A673 (cell line): Measurements from ENCODE around the gene TTC12. TPM values are rescaled to one million over a fixed set of nuclear protein-coding genes. Genes with fewer than 3 reads are reported as not detected.
A peak's percentile ranks its signal among the peaks of the same experiment; 100 is the strongest.
"Not testable (repeated sequence)": the region's sequence is repeated elsewhere in the genome, so short reads cannot be mapped to it uniquely, and the experiment has no call there.

Experiments
- BruUV-seq: library from RNA; stranded (reverse); fragments of 400-500 nt; replicated peaks from 2 replicates; lab custom pipeline; 2021; lab: Mats Ljungman, UMichigan
- CTCF ChIA-PET: fragments of 300-600 bp; sonication (Branson Sonifier 250); formaldehyde crosslinking; loops from one replicate; lab custom pipeline; 2022; ENCODE audit warnings: antibody characterized with exemption; lab: Charles Lee
- POLR2A ChIA-PET: fragments of 300-600 bp; sonication (Branson Sonifier 250); formaldehyde crosslinking; loops from one replicate; lab custom pipeline; 2022; ENCODE audit warnings: antibody characterized with exemption; ENCODE audit not compliant: low non-redundant PET; lab: Charles Lee
- DNase-seq: peaks from one replicate; pipeline ENCODE4 v3.0.0-alpha.2; 2015; ENCODE audit warnings: low spot score
- H3K27ac ChIP-seq: fragments of 200-600 bp; sonication (generic); 2 replicates; pipeline ENCODE4 v1.5.1; 2016; ENCODE audit warnings: mixed run types, low read depth, mild to moderate bottlenecking, mixed read lengths, antibody characterized with exemption, low read length; ENCODE audit not compliant: poor library complexity, severe bottlenecking
- H3K27me3 ChIP-seq: fragments of 200-600 bp; sonication (generic); replicated peaks from 2 replicates; pipeline ENCODE4 v1.6.1; 2017; ENCODE audit warnings: mixed run types, low read depth, mild to moderate bottlenecking, mixed read lengths, antibody characterized with exemption, low read length; ENCODE audit not compliant: insufficient read depth, poor library complexity
- H3K36me3 ChIP-seq: fragments of 200-600 bp; sonication (generic); 2 replicates; pipeline ENCODE4 v1.6.1; 2016; ENCODE audit warnings: mixed run types, mild to moderate bottlenecking, mixed read lengths, antibody characterized with exemption, low read length; ENCODE audit not compliant: insufficient read depth, poor library complexity, severe bottlenecking
- H3K4me1 ChIP-seq: fragments of 200-600 bp; sonication (generic); 2 replicates; pipeline ENCODE4 v1.6.1; 2017; ENCODE audit warnings: mixed run types, mild to moderate bottlenecking, mixed read lengths, antibody characterized with exemption, low read length; ENCODE audit not compliant: insufficient read depth, poor library complexity, severe bottlenecking
- H3K4me3 ChIP-seq: fragments of 200-600 bp; sonication (generic); 2 replicates; pipeline ENCODE4 v1.5.1; 2016; ENCODE audit warnings: low read depth, mixed run types, mild to moderate bottlenecking, mixed read lengths, low read length; ENCODE audit not compliant: poor library complexity, severe bottlenecking
- H3K9me3 ChIP-seq: fragments of 200-600 bp; sonication (generic); 2 replicates; pipeline ENCODE4 v1.6.1; 2016; ENCODE audit warnings: mixed run types, low read depth, mild to moderate bottlenecking, mixed read lengths, antibody characterized with exemption, low read length; ENCODE audit not compliant: poor library complexity, severe bottlenecking
- EZH2 ChIP-seq: fragments of 200-600 bp; sonication (generic); IDR thresholded peaks from 2 replicates; pipeline ENCODE4 v1.6.1; 2017; ENCODE audit warnings: borderline replicate concordance, low read depth, mild to moderate bottlenecking, mixed read lengths, antibody characterized with exemption, low read length; ENCODE audit not compliant: poor library complexity, severe bottlenecking
- intact Hi-C: fragments of 100-400 bp; cut with micrococcal nuclease; formaldehyde crosslinking; loops from one replicate; pipeline ENCODE4 v1.10.0; 2022; ENCODE audit not compliant: unreplicated experiment
- total RNA-seq: library from RNA; stranded (reverse); gene quantifications from 2 replicates; pipeline ENCODE4 v1.2.3, GENCODE V29; 2021
- TF ChIP-seq, protein P1 (sequence below): fragments of 300-800, 200-600 bp; sonication (generic); conservative IDR thresholded peaks from 2 replicates; pipeline ENCODE4 v1.5.1; 2017; ENCODE audit warnings: low read depth, mild to moderate bottlenecking, antibody characterized with exemption, low read length, moderate library complexity, mixed read lengths

The TTC12 gene
- total RNA-seq, 1 experiment from 2014 or later: not detected

DNA sequence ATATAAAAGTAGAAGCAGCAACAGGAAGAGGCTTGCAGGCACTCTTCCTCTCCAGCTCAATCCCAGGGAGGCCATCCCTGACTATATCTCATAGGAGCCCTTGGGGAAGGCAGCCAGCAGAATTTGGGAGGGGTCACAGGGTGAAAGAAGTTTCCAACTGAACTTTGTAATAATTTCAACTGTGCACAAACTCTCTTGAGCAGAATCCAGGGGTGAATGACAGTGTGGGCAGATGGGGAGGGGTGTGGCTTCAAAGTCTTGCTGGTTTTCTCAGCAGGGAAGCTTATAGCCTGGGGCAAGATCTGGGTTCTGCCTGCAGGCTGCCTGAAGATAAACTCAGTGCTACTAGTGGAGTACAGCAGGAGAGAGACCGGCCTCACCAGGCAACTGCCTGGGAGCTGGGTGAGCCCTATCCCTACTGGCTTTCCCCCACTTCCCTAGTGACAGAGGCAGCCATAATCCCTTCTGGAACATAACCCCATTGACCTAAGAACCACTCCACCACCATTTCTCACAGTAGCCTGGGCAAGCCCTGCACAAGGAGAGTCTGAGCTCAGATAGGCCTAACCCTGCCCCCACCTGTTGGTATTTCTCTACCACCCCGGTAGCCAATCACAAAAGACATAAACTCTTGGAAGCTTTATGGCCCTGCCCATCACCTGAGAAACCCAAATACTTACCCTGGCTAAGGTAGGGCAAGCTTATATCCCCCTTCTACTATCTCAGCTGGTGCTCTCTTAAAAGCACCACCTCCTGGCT, 17.8 kb upstream of the TTC12 start:
- no TSS peak for BruUV-seq
- ChIA-PET POLR2A (no interaction called here), CTCF (no interaction called here)
- no peaks in the 10 kb centered on the region for H3K9me3 ChIP-seq
- H3K27ac ChIP-seq: no peak overlapping the region
- no peak for TF ChIP-seq EZH2
- TF ChIP-seq, protein P1, sequence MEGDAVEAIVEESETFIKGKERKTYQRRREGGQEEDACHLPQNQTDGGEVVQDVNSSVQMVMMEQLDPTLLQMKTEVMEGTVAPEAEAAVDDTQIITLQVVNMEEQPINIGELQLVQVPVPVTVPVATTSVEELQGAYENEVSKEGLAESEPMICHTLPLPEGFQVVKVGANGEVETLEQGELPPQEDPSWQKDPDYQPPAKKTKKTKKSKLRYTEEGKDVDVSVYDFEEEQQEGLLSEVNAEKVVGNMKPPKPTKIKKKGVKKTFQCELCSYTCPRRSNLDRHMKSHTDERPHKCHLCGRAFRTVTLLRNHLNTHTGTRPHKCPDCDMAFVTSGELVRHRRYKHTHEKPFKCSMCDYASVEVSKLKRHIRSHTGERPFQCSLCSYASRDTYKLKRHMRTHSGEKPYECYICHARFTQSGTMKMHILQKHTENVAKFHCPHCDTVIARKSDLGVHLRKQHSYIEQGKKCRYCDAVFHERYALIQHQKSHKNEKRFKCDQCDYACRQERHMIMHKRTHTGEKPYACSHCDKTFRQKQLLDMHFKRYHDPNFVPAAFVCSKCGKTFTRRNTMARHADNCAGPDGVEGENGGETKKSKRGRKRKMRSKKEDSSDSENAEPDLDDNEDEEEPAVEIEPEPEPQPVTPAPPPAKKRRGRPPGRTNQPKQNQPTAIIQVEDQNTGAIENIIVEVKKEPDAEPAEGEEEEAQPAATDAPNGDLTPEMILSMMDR: no peak
- H3K4me3 ChIP-seq: no peak overlapping the region
- no peaks in the 10 kb centered on the region for H3K36me3 ChIP-seq
- intact Hi-C loops: no loop called here
- peak; percentile 83 for DNase-seq
- peaks cover 14% of the 10 kb centered on the region for H3K4me1 ChIP-seq
- H3K27me3 ChIP-seq: peaks cover 8% of the 10 kb centered on the region

- H3K4me3 ChIP-seq, H3K27me3 ChIP-seq, POLR2A ChIA-PET, H3K36me3 ChIP-seq, intact Hi-C loops, H3K27ac ChIP-seq, H3K9me3 ChIP-seq, DNase-seq, BruUV-seq, CTCF ChIA-PET: not testable (repeated sequence)
- H3K4me1 ChIP-seq: peaks cover 14% of the 10 kb centered on the region
Observed at GRCh38 chr11:113298496-113298895, 15.9 kb upstream of the TTC12 start.

DNA sequence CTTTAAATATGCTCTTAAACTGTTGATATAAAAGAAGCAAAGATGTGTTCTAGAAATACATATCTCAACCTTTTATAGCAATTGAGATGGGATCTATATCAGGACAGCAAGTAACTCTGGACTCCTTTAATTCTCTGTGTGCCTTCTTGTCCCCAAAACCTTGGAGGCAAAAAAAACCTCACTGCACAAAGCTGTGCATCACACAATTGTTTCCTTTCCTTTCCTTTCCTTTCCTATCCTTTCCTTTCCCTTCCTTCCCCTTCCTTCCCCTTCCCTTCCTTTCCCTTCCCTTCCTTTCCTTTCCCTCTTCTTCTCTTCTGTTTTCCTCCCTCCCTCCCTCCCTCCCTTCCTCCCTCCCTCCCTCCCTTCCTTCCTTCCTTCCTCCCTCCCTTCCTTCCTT, 9.5 kb upstream of the TTC12 start:
- DNase-seq: no peak
- intact Hi-C loops: loop anchor here (1.0 to 2.0 kb wide), 4 partner anchors 227 to 956 kb away; no protein-coding TSS in a partner anchor
- POLR2A ChIA-PET: no interaction called here
- H3K4me1 ChIP-seq: no peaks in the 10 kb centered on the region
- no peaks in the 10 kb centered on the region for H3K36me3 ChIP-seq
- no TSS peak for BruUV-seq
- no peak for TF ChIP-seq EZH2
- TF ChIP-seq, protein P1: no peak
- CTCF ChIA-PET: no interaction called here
- no peak overlapping the region for H3K27ac ChIP-seq
- no peak overlapping the region for H3K4me3 ChIP-seq
- H3K27me3 ChIP-seq: peaks cover 5% of the 10 kb centered on the region
- no peaks in the 10 kb centered on the region for H3K9me3 ChIP-seq
